SHP77 treated with DMSO at 0.1 percent for 48 hours (cell line): Measurements from ENCODE around the gene NUDT16.
"Not testable (repeated sequence)": the region's sequence is repeated elsewhere in the genome, so short reads cannot be mapped to it uniquely, and the experiment has no call there.

Source experiments
- DNase-seq: peaks from one replicate; lab custom pipeline; 2025; lab: John Stamatoyannopoulos, UW

NUDT16 gene

GRCh38 chr3:131381445-131382291 lies at the start of gene NUDT16:
NUDT16 (plus strand) TSS chr3:131381774; CDS start chr3:131381805, 31 bp downstream.
- peak; percentile 95 for DNase-seq

- no peak for DNase-seq
Observed at GRCh38 chr3:131338948-131339640, 42.5 kb upstream of the NUDT16 start.

GRCh38 chr3:131341761-131342160 lies 39.8 kb upstream of the NUDT16 start:
- DNase-seq, result no peak

GRCh38 chr3:131348911-131349310 lies 32.7 kb upstream of the NUDT16 start:
- DNase-seq, result no peak

- DNase-seq, result no peak
Observed at GRCh38 chr3:131349454-131349853, 32.1 kb upstream of the NUDT16 start.

GRCh38 chr3:131349946-131350347 lies 31.6 kb upstream of the NUDT16 start:
- no peak for DNase-seq

GRCh38 chr3:131350506-131350905 lies 31.1 kb upstream of the NUDT16 start:
- no peak for DNase-seq

- no peak for DNase-seq
Observed at GRCh38 chr3:131353016-131353877, 28.3 kb upstream of the NUDT16 start.

- no peak for DNase-seq
Observed at GRCh38 chr3:131353986-131354385, 27.6 kb upstream of the NUDT16 start.

- no peak for DNase-seq
Observed at GRCh38 chr3:131356006-131356595, 25.5 kb upstream of the NUDT16 start.

GRCh38 chr3:131357275-131357674 lies 24.3 kb upstream of the NUDT16 start:
- no peak for DNase-seq

- DNase-seq, result no peak
Observed at GRCh38 chr3:131360191-131360755, 21.3 kb upstream of the NUDT16 start.

- DNase-seq, result not testable (repeated sequence)
Observed at GRCh38 chr3:131361066-131361463, 20.5 kb upstream of the NUDT16 start.

- DNase-seq, result no peak
Observed at GRCh38 chr3:131361464-131362421, 19.8 kb upstream of the NUDT16 start.

- DNase-seq, result no peak
Observed at GRCh38 chr3:131363275-131363674, 18.3 kb upstream of the NUDT16 start.

GRCh38 chr3:131370935-131371687 lies 10.5 kb upstream of the NUDT16 start:
- no peak for DNase-seq

GRCh38 chr3:131371688-131372066 lies 9.9 kb upstream of the NUDT16 start:
- DNase-seq, result no peak

GRCh38 chr3:131374741-131375140 lies 6.8 kb upstream of the NUDT16 start:
- no peak for DNase-seq

- not testable (repeated sequence) for DNase-seq
Observed at GRCh38 chr3:131380821-131381444, 641 bp upstream of the NUDT16 start.
